ENCODE measurements around the gene NUDT21.
A peak's percentile ranks its signal among the peaks of the same experiment; 100 is the strongest.

The NUDT21 gene

DNA sequence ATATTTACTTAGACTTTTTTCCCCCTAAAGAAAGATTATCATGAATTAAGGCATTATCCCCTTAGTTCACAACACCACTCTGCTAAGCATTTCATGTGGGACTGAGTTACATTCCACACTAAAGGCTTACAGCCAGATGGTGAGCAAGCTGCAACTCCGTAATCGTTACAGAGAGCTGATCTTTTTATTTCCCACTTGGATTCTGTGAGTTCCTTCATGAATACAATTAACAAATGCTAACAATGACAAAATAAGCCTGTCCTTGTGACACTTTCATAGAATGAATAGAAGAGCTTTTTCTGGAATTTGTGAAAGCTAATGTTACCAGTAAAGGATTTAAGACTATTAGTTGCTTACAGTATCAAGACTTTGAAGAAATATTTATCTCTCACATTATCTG is 9.0 kb upstream of the NUDT21 start:
- no peak for DNase-seq

DNA sequence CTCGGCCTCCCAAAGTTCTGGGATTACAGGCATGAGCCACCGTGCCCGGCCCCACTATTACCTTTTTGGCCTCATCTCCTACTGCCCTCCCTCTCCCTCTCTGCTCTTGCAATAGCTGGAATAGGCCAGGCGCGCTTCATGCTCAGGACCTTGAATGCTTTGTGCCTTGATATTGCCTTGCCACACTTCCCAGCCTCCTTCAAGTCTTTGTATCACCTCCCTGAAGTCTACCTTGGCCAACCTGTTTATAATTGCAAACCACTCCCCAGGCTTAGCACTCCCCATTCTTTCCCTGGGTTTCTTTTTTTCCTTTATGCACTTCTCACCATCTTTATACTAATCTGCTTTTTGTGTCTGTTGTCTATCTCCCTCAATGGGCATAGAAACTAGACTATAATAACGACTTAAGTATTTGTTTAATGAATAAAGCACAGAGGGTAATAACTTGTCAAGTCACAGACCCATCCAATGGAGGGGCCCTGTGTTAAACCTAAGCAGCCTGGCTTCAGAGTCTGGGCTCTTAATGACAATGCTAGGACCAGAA is 6.9 kb upstream of the NUDT21 start:
- DNase-seq = no peak

DNA sequence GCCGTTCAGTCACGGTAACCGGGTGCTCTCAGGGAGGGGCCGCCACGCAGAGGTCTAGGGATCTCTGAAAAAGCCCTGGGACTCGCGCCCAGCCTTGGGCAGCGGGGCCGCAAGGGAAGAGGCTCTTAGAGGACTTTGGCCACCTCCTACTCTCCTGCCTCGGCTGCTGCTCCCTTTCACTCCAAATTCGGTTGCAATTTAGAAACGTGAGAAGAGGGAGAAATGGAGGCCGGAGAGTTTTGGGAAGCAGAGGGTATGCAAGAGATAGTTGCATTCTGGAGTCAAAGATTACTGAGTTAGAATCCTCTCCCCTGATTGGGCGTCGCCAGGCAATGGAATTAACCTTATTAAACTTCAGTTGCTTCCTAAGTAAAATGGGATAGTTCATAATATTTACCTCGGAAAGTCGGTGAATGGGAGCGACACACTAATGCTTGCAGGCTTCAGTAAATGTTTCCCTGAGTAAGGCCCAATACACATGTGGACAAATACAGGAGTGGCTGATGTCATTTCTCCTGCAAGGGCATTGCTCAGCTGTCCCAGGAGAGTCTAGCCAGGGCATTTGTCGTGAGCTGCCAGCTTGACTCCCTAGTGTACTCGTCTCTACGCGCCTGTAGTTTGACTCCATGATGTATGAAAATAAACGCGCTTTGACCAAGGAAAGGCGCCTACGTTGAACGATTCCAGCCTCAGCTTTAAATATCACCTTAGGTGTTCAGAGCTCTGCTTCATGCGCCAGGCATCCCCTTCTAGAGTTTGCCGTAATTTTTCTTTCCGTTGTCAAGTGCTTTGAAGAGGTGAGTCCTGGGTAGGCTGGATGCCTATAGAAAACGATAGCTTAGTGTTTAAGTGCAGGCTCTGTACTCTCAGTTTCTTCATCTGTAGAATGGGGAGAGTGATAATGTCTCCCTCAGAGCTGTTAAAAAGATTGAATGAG is 889 bp upstream of the NUDT21 start:
- DNase-seq = peak; percentile 16

DNA sequence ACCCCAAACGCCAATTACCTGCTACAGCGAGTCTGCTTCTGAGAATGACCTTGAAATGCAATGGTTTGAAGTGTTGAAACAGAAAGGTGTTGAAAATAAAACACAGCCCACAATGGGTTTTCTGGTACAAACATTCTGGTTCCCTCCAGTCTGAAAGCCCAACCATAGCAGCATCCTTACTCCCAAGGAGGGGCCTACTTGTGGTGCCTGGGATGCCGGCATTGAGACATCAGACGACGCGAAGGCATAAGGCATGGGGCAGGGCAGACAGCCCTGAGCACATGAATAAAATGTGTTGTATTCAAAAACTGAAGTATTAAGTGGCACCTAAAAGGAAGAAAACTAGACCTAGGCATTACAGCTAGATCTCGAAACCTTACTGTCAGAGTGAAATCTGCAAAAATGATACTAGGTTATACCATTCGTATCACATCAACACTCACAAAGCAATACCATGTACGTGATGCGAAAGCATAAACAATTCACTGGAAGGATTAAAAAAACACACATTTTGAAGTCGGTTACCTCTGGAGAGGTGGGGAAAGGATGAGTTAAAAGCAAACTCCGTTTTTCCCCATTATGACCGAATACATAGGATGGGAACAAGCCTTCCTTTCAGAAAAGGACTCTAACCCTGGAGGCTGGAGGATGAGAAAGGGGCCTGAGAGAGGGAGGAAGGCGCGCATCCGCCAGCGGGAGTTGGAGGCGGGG is 702 bp downstream of the NUDT21 start:
- DNase-seq = no peak

DNA sequence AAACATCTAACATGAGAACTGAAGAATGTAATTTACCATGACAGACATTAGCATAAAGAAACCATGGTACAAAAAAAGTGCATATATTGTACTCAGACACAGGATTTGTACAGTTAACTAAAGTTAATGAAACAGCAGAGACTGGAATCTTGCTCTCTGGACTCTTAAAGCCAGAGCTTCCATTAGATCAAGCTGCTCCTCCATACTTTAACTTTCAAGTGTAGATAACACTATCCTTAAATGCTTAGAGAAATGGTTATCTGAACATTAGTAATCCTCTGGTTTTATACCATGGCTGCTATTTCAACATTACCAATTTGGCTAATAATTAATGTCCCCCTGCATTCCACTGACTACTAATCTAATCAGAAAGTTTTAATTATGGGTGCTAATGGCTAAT is 3.1 kb downstream of the NUDT21 start:
- no peak for DNase-seq

DNA sequence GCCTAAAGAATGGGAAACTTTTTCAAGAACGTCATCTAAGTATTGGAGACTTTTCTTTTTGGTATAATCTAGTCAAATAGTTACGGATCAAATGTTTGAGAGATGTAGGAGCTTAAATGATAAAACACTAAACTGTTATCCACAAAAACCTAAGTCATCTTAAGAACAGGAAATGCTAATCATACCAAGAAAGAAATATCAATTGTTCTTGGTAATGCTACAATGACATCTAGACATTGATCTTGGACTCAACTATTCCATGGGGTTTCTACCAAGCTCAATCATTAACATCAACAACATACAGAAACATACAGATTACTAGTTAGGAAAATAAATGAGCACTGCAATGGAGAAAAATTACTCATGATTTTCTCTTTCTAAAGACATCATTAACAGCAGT is 3.8 kb downstream of the NUDT21 start:
- DNase-seq = no peak

DNA sequence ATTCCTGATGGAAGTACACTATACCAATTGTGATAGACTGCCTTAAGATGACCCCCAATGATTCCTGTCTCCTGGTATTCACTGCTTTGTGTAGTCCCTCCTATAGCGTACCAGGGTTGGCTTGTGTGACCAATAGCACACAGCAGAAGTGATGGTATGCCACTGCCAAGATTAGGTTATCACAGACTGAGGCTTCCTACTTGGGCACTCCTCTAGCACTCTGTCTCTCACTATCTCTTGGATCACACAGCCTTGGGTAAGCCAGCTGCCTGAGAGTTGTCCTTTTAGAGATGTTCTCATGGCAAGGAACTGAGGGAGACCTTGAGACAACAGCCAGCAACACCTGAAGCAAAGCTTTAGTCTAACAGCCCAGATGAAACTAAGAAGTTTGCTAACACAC is 13.1 kb downstream of the NUDT21 start:
- no peak for DNase-seq

DNA sequence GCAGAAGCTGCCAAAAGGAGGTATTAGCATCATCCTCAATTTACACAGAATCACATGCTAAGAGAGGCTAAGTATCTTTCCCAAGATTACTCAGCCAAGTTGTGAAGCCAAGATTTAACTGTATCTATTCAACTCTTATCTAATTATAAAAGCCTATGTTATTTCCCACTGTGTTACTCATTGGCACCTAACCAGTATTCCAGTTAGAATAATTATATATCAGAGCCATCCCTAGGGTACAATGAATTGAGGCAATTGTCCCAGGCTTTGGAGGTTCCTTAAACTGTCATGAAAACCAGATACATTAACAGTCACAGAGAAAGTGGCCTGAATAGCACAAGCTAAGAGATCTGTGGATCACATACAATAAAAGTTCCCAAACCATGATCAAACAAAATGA is 14.9 kb downstream of the NUDT21 start:
- no peak for DNase-seq

DNA sequence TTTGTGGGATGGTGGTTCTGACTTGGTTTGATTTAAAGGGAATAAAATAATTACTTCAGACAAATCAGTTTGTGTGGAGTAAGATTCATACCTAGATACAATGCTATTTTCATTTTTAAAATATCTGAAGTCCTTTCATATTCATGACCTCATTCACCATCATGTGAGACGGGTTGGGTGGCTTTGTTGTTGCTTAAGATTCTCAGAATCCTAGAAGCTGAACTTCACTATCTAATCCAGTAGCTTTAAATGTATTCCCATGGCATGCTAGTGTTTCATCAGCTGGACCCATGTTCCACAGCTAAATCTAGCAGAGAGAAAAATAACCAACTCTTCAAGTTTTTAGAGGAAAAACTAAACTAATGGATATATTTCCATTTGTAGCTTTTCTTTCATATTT is 23.0 kb downstream of the NUDT21 start:
- DNase-seq = no peak

DNA sequence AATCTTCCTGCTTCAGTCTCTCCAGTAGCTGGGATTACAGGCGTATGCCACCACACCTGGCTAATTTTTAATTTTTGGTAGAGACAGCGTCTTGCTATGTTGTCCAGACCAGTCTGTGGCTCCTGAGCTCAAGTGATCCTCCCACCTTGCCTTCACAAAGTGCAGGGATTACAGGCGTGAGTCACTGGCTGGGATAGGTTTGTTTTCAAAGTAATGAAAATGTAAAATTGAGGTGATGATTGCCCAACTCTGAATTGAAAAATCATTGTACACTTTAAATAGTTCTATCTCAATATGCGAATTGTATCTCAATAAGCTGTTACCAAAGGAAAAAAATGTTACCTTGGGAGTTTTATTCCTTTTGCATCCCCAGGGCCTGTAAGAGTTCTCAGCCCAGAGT is 24.5 kb downstream of the NUDT21 start:
- no peak for DNase-seq

DNA sequence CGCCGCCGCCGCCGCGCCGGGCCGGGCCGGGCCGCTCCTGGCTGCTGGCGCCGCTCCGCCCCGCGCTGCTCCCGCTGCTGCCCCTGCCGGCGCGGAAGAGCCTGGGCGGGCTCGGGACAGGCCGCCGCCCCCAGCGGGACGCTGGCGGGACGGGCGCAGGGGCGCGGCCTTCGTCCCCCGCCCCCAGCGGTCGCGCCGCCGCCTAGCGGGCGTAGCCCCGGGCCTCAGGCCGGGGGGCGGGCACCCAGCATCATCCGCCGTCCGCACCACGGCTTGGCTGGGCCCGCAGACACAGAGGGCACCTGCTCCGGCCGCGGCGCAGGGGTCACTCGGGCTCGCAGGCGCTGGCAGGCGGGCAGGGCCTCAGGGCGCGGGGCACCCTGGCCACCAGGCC is 25.7 kb downstream of the NUDT21 start, which contains the start of gene AMFR:
Gene AMFR, minus strand, starts transcription at position 107 of the 394 bp plus-strand sequence. CDS start 218 bp downstream, outside the sequence.
- peak; percentile 75 for DNase-seq

DNA sequence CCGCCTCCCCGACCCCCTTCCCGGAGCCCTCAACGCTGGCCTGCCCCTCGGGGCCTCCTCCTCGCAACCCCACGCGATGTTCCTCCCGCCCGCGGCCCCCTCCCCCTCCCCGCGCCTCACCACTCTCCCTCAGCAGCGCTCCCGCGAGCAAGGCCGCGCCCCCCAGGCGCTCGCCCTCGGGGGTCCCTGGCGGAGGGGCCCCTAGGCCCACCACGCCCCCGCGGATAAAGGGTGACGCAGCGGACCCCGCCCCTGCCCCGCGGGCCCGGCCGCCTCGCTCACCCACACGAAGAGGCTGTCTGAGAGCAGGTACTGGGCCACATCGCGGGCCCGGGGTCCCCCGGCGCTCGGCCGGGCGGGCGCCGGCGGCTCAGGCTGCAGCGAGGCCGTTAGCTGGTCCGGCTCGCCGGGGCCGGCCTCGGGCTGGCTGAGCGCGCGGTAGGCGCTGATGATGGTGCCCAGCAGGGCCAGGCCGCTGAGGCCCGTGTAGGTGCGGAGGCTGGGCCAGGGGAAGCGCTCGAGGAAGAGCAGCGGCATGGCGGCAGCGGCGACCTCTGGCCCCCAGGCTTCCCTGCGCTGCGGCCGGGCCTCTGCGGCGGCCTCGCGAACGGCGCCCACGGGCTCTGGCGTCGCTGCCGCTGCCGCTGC is 26.2 kb downstream of the NUDT21 start:
- peak; percentile 49 for DNase-seq

DNA sequence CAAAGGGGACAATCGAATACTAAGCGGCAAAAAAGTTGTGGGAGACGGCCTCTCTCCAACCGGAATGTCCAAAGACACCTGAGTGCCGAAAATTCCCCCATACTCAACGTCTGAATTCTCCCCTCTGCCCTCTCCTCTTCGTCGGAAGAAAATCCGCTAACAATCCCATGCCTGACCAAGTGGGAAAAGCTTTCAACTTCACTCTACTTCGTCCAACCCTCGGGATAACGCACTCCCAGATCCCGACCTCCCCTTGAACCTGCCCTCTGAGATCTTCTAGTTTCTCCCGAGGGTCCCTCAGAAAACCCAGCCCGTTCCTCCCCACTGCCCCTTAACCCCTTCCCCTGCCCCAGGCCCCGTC is 26.7 kb downstream of the NUDT21 start:
- DNase-seq = no peak

DNA sequence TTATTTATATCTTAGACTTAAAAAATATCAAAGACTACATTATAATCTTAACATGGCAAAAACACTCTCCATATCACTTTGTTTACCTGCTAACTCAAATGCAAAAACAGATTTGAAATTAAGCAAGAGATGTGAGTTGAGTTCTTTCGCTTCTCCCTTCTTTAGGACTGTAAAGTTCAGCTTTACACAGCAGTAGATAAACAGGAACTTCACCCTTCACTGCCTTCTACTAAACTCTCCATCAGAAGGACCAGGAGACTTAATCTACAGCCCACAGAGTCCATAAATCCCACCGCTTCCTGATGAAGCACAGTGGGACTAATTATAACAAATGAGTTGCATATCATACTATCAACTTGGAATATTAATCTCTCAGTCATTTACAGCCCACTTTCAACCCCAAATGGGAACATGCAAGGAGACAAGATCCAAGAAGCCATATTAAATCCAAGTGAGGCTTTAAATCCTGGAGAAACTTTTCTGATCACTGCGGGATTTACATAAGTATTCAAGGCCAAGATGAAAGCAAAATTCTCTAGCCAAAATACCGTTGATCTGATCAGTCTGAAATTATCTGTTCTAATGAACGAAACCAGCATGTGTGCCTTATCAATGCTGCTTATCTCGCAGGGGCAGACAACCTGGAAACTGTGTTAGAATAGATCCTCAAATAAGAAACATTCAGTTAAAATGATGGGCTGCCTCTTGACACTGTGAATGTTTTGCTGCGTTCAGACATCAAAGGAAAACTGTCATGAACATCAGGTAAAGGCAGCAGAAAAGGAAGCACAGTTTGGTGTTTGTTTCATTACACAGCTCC is 27.3 kb downstream of the NUDT21 start:
- no peak for DNase-seq

DNA sequence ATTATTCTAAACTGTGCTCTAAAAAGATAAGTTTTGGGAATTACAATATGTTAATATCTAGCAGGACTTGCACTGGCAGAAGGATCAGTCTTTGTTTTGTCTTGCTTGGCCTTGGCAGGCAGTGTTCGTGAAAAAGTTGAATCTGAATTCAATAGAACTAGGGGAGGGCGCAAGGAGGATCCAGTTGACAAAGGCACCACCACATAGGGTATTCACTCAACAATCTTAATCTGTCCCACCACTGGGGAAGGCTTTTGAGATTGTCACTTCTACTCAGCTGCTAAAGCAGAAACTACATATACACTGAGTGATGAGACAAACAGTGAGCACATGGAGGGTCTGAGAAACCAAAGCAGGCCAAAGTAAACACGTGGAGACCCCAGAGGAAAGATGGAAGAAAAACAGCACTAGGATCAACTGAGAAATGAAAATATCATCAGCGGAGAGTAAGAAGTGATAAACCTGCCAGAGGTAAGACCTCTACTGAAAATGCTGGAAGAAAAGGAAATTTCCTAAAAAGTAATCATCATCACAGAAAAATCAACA is 28.2 kb downstream of the NUDT21 start:
- DNase-seq = no peak

DNA sequence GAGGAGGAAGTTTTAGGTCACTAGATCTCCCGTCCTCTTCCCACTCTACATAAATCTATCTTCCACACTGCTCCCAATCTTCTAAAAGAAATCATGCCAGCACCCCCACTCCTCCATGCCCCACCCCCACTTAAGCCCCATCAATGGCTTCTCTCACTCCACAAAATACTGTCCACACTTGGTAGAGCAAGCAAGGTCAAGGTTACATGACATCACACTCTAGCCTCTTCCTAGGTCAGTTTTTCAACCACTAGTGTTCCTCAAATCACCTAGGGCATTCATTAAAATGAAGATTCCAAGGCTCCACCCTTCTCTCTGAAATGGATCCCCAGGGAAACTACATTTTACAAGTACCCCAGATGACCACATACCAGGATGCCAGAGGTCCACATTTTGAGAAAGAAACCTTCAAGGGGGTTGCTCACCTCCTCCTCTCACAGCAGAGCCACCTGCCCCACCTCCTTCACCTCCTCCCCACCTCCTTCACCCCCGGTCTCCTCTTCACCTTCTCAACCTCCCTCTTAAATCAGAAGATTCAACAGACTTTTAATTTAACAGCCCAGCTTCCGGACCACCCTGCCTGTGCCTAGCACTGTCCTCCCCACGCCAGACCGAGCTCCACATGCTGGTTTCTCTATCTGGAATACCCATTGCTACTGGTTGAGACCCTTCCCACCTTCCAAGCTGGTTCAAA is 29.0 kb downstream of the NUDT21 start:
- DNase-seq = no peak

DNA sequence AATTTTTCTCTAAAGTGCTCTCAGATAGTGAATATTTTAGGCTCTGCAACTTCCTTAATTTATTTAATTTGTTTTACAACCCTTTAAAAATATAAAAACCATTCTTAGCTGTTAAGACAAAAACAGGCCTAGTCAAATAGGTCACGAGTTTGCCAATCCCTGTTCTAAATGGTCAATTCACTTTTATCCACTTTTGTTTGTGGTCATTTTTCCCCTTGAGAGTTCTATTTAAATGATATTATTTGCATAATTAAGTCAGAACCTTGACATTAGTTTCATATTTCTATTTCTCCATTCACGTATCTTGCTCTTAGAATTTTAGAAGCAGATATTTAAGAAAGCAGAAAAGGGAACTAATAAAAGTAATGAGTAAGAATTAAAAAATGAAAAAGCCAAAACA is 29.8 kb downstream of the NUDT21 start:
- DNase-seq = no peak

DNA sequence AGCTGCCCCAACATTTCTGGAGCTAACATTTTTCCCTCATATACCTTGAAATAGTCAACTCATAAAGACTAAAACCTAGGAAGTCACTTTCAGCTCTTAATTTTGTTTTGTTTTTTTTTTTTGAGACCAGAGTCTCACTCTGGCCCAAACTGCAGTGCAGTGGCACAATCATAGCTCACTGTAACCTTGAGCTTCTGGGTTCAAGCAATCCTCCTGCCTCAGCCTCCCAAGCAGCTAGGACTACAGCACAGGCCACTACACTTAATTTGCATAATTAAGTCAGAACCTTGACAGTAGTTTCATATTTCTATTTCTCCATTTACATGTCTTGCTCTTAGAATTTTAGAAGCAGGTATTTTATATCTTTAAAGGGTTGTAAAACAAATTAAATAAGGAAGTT is 30.5 kb downstream of the NUDT21 start:
- DNase-seq = no peak

DNA sequence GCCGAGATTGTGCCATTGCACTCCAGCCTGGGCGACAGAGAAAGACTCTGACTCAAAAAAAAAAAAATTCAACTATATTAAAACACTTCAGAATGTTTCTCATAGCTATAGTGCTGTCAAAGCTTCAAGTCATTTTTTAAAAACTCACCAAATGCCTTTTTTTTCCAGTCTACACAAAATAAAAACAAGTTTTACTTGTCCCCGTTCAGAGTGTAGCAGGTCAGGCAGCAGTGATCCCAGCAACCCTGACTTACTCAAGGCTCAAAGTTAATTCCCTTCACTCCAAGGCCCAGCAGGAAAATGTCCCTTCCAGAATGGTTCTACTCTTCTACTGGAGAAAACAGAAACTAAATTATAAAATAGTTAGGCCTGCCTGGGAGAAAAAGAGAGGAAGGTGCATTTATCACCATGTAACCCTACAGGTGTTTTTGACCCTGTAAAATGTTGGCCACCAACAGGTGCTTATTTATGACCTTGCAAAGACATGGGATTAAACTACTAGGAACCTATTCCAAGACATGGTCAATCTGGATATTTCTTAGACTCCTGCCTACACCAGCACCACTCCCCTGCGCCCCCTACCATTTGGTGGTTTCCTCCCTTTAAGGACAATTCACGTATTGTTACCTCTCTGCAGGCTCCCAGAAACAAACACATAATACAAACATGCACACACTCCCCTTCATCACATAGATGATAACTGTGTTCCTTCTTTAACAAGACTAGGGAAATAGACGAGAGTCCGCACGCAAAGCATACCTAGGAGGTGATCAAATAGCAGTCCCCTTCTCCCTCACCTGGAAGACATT is 31.2 kb downstream of the NUDT21 start:
- DNase-seq = no peak

DNA sequence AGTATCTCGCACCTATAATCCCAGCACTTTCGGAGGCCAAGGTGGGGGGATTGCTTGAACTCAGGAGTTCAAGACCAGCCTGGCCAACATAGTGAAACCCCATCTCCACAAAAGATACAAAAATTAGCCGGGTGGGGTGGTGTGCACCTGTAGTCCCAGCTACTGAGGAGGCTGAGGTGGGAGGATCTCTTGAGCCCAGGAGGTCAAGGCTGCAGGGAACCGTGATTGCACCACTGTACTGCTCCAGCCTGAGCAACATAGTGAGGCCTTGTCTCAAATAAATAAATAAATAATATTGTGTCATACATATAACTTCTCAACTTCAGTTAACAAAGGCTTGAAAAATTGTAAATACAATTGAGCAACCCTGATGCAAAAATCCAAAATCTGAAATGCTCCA is 34.0 kb downstream of the NUDT21 start:
- DNase-seq = no peak

DNA sequence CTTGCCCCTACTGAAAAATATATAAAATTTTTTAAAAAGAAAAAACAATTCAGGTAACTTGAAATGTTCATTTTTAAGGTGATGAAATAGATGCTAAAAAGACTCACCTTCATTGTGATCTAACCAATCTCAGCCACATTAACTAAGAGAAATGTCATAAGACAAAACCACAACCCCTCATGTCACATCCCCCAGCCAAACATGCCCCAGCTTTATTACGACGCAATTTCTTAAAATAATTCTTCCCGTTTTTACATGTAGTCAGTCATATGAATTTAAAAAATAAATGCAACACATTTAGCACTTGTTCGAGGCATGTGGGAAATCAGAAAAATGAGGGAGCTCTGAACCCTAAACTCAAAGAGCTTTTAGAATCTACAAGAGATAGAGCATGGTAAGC is 35.3 kb downstream of the NUDT21 start:
- no peak for DNase-seq
